HG03460 (cell line): Measurements from ENCODE around the gene ZNF22.
A peak's percentile ranks its signal among the peaks of the same experiment; 100 is the strongest.

Experiments used
- ATAC-seq: cut with Tn5 transposase; IDR thresholded peaks from one replicate; pipeline ENCODE4 v1.9.1; 2021; ENCODE audit not compliant: unreplicated experiment

The ZNF22 gene

GRCh38 chr10:44975431-44976331, 25.0 kb upstream of the ZNF22 start:
- no peak for ATAC-seq

DNA sequence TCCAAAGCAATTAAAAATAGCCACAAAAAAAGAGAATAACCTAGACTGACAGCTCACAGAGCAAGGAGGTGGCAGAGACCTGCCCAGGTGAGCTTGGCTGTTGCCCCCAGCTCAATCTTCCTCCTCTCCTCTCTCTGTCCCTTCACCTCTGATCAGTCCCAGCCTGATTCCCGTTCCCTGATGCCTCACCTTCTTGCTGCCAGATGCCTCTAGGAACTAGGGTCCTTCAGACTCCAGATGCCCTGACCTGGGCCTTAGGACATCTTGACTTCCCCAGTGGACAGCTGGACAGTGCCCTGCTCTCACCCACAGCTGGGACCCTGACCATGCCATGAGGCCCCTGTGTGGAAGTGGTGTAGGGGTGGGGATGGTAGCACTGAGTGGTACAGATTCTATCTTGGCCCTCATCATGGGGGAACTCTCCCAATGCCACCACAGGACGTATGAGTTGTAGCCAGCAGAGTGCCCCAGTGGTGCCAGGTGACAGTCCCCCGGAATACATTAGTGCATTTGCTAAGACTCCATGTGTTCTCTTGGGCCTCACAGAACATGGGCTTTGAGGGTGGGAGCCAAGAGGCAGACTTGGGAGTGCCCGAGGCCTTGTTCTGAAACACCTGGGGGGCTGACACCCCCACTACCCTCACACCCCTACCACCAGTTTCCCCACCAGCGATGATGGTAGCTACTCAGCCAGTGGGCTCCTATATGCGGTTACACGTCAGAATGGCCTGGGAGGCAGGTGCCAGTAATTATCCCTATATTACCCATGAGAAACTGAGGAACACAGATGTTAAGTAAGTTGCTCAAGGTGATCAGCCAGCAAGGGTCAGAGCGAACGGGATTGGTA, 24.1 kb upstream of the ZNF22 start:
- ATAC-seq = no peak

DNA sequence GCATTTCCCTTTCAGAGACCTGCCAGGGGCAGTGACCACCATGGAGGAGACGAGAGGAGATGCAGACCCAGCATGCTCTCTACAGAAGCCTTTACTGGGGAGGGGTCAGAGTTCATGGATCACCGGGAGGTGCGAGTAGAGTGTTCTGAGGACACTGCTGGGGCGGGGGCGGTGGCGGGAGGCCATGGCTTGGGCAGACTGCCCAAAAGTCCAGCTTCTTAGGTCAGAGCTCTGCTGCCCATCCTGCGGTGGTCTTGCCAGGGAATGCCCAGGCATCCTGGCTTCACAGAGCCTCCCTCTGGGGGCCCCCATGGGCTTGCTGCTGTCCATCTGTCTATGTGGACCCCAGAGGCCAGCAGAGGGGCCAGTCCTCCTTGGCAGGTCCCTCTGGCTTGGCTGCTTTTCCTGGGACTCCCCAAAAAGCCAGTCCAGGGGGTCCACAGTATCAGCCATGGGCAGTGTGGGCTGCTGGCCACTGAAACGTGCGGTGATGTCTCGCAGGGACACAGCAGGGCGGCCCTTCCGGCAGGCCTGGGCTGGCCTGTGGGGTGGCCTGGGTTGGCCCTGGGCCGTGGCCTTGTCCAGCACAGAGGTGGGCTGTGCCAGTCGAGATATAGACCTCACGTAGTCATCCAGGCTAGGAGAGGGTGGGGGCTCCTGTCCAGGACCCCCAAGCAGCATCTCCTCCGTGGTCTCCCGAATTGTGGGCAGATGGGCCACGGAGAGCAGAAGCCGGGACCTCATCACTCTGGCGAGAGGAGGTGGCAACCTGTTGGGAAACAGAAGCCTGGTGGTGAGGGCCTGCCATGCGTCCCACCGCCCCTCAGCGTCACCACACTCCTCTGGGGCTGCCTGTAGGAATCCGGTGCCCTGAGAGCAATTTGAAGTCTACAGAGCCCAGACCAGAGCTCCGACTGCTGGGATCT, 23.2 kb upstream of the ZNF22 start:
- no peak for ATAC-seq

GRCh38 chr10:44978213-44978569, 22.5 kb upstream of the ZNF22 start:
- ATAC-seq = no peak

GRCh38 chr10:44978570-44979280, 22.0 kb upstream of the ZNF22 start, which contains the start of gene DEPP1:
Gene DEPP1, minus strand, starts transcription at chr10:44978809. Its CDS starts 779 bp downstream, at chr10:44978030.
- ATAC-seq = no peak

GRCh38 chr10:44979281-44980191, 21.2 kb upstream of the ZNF22 start:
- ATAC-seq = no peak

DNA sequence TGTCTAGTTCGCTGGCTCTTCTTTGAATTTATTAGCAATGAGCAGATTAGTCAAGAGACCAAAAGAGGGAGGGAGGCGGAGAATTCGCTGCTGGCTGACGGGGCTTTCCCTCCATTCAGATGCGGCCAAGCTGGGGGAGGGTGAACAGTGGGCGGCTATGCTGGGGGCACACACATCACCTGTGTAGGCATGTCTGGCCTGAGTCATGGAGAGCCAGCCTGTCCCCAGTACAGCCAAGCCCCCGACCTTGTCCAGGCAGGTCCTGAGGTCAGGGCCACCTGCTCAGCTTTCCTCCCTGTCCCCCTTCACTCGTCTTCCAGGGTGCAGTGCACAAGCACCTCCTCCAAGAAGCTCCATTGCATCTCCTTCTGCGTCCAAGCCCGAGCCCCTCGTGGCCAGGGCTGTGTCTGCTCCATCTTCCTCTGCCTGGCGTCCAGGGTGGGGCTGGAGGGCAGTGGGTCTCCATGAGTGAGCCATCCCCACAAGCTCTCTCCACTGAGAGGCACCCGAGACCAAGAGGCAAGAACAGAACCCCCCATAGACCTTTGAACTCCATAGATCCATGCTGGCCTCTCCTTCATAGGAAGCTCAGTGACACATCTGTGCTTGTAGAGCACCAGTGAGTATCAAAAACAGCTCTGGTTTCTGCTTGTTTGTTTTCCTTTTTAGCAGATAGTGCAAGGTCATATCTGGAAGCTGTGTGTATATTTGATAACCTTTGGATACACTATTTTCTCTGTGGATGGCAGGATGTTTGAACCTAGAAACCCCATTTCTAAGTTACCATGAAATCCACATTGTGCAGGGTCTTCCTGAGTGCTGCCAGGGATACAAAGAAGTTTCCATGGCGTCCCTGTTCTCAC, 20.2 kb upstream of the ZNF22 start:
- no peak for ATAC-seq

DNA sequence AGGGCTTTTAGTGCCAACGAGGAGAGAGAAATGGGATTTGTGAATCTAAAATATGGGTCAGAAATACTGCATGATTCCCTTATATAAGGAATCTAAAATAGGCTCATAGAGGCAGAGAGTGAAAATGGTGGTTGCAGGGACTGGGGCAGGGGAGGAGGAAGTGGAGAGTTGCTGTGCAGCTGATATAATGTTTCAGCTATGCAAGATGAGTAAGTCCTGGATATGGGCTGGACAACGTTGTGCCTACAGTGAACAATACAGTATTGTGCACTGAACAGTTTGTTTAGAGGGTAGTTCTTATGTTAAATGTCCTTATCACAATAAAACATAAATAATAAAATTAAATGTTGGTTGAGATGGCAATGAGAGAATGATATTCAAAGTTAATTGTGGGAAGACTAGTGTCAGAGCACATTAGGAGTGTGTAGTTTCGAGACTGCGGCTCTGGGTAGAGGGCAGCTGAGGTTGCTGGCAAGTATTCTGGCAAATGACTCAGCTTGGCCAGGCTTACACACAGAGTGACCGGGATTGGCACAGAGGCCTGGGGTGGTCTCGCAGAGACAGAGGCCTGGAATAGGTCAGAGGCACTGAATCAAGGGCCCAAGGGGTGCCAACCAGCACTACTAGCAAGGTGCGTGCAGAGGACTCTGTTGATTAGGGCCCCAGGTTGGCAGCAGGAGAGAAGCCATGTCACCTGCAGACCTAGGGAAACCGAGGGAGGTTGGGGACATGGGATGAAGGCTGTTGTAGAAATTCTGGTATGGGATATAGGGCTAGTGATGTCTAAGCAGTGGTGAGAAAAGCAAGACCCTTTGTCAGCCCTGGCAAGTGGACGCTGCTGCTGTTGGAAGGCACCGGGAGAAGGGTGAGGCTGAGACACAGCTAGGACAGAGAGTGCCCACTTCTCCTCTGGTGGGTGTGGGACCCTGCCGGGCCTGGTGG, 19.3 kb upstream of the ZNF22 start:
- peak; percentile 41 for ATAC-seq

DNA sequence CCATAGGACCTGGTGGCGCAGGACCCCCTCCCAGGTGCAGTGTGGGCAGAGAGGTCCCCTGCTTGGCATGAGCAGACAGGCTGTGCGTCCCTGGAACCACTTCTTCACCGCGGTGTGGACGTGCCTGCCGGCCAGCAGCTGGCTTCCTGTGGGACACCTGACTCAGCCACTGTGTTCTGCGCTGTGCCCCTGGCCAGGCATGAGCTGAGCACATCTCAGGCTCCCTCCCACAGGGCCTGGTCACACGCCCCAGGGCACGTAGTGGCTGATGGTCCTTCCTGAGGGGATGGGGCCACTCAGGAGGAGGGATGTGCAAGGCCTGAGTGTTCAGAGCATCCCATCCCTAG, 18.6 kb upstream of the ZNF22 start:
- ATAC-seq = no peak

GRCh38 chr10:44982496-44982895, 18.2 kb upstream of the ZNF22 start:
- ATAC-seq = no peak

GRCh38 chr10:44983066-44983894, 17.4 kb upstream of the ZNF22 start:
- ATAC-seq = no peak

DNA sequence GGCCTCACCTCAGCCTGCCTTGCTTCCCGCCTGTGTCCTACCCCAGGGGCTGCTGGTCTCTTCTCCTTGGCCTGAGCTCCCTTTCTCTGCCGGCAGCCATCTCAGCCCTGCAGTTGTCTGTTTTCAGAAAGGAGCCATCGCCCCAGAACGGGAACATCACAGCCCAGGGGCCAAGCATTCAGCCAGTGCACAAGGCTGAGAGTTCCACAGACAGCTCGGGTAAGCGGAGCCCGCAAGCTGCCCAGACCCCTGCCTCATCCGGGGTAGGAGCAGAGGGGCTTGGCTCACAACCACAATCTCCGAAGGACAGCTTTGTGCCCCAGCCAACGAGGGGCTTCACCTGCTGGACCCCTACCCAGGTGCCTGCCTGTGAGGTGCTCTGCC, 16.8 kb upstream of the ZNF22 start:
- ATAC-seq = no peak

GRCh38 chr10:44984671-44985101, 16.0 kb upstream of the ZNF22 start:
- ATAC-seq = no peak

GRCh38 chr10:44985175-44985681, 15.5 kb upstream of the ZNF22 start:
- no peak for ATAC-seq

DNA sequence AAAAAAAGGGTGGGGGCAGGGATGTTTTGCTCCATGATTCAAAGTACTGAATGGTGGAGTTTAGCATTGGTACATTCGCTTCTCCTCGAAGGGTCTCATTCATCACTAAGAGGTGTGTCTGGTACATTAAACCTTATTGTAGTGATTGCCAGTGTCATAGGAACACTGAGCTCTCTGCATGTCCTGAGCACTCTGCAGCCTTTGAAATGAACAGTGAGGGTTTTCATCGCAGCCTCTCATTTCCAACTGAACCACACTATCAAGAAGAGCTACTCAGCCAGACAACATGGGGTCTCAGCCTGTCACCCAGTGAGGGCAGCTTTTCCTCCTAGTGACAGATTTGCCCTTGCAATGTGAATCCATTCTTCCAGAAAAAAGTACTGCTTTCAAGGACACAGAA, 14.5 kb upstream of the ZNF22 start:
- ATAC-seq = no peak

- ATAC-seq = no peak
Measured at GRCh38 chr10:44986670-44987069, 14.1 kb upstream of the ZNF22 start.
